SIG-M5 treated with dmso at 0.1 percent for 504 hours (cell line): ENCODE results near the gene CA5A.

Source experiments
- DNase-seq: peaks from one replicate; lab custom pipeline; 2025; ENCODE audit not compliant: unreplicated experiment; lab: John Stamatoyannopoulos, UW

CA5A gene

DNA sequence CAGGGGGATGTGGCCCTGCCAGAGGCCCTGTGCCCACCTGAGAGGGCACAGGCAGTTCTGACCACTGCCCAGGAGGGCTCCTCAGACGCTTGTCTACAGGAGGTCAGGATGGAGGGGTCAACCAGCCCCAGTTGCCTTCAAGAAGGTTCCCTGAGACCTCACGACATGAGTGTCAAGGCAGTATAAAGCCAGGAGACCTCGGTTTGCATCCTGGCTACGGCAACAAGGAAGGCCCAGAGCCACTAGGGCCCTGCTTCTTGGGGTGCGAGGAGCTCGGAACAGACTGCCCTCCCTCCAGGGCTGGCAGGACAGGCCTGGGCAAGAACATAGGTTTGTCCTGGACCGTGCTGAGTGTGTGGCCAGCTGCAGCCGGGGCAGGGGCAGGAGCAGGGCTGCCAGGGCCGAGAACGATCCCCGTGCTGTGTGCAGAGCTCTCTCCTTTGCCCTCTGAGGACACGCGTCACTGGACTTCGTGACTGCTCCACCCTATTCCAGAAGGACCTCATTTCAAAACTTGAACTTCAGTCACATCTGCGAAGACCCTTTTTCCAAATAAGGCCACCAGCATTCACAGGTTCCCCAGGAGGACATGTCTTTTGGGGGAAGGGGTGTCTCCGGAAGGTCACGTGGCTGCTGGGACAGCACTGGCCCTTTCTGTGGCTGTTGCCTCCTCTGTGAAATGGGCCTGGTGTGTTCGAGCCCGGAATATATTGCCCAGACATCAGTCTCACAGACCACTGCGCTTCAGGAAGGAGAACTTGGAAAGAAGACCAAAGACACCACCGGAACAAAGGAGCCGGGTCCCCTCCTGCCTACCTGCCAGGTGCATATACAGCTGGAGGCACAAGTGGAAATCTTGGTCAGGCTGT lies 94.8 kb downstream of the CA5A start:
- DNase-seq = no peak

GRCh38 chr16:87840271-87840978 lies 95.9 kb downstream of the CA5A start:
- no peak for DNase-seq

DNA sequence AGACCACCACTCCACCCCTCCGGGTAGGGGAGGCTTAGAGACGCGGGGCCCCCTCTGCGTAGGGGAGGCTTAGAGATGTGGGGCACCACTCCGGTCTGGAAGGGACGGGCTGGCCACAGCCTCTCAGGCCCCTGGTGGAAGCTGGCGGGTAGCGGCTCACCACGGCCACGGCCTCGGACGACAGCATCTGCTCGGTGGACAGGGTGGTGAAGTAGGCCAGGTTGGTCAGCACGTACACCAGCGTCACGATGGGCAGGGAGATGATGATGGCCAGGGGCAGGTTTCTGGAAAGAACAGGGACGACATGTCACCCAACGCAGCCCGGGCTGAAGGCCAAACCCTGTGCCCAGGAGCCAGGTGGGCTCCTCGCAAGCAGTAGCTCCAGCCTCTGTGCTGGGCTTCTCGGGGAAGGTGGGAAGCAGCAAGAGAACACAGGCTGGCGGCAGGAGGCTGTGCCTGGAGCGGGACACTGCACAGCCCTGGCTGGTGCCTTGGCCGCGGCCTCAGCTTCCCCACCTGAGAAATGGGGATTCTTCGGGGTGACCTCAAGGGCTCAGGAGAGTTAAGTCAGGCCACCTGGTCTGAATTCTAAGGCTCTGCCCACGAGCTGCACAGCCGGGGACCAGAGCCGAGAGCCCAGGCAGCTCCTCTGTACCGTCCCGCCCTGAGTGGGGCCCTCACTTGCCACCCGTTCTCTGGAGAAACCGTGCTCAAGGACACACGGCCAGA lies 96.6 kb downstream of the CA5A start:
- DNase-seq = no peak

GRCh38 chr16:87838643-87839541 lies 97.4 kb downstream of the CA5A start:
- no peak for DNase-seq
